HS-27A (cell line): ENCODE results near the gene RTP3.

Experiments used
- DNase-seq: peaks from one replicate; pipeline ENCODE4 v3.0.0-alpha.2; 2012; ENCODE audit warnings: low read depth, missing footprints

RTP3 gene

DNA sequence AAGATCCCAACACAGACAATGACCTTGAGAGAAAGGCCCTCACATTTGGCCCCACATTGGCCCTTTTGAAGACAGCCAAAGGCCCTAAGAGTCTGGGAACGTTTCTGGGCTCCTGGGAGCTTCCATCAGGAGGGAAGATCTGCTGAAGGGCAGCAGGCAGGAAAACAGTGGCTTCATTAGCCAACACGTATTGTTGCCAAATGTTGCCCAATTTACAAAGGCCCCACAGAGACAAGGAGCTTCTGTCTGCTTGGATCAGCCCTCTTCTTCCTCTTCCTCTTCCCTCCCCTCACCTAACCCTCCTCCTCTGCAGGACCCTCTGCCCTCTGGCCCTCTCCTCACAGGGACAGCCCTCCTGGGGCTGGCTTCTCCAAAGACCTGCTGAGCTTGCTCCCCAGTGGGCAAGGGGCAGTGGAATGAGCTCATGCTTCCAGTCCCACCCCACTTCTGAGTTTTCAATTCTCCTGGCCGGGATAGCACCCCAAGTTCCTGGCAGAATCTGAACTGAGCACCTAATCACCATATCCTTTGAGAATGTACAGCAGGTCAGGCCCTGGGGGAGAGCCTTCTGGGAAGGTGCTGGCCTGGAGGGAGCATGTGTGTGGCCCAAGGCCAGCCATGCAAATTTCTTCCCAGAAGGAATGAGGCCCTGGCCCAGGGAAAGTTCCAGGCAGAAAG lies 28.0 kb upstream of the RTP3 start:
- no peak for DNase-seq

DNA sequence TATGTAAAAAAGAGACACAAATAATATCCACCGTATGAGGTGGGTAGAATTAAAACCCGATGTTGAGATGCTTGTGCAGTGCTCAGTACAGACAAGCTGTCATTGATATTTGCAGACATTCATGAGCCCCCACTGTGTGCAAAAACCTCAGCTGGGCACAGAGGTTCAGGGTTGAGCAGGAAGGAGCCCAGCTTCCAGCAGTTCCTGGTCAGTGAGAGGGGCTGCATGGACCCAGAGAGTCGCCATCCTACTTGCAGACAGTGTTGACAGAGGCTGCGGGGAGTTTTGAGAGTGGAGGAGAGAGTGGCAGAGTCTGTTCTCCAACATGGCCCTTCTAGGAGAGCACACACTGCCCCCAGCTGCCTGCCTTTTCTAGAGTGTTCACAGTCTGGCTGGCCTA lies 26.9 kb upstream of the RTP3 start:
- no peak for DNase-seq

DNA sequence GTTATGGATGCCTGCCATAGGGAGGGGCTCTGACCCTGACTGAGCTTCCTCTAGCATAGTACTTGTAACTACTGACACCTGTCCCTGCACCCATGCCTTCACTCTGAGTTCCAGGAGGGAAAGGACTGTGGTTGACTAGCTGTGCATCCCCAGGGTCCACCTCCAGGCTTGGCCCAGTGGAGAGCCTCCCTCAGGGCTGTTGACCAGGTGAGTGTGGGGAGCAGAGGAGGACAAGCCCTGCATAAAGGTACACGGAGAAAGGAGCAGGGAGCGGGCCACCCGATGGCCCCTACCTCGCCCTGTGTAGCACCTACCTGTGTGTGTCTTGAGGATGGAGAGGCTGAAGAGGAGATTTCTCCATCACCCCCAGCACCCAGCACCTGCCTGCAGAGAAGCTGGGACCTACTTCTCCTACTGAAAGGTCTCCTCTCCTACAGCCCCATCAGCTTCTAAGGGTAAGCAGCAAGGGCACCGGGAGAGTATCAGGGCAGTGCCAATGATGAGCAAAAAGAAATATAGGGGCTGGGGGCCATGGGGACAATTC lies 26.3 kb upstream of the RTP3 start:
- DNase-seq, result no peak

DNA sequence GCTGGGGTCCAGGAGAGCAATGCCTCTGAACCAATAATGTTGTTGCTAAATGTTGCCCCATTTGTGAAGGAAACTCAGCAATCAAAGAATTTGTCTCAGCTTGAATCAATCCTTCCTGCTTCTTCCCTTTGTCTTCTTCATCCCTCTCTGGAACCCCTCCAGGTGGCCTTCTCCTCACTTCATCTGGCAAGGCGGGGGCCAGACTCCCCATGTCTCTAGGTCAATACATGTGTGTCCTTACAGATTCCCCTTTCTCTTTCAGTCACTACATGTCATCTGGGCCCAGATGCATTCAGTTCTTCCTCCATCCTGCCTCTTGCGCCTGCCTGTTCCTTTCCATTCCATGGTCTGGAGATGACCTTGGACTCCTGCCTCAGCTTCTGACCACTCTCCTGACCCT lies 25.0 kb upstream of the RTP3 start:
- no peak for DNase-seq

DNA sequence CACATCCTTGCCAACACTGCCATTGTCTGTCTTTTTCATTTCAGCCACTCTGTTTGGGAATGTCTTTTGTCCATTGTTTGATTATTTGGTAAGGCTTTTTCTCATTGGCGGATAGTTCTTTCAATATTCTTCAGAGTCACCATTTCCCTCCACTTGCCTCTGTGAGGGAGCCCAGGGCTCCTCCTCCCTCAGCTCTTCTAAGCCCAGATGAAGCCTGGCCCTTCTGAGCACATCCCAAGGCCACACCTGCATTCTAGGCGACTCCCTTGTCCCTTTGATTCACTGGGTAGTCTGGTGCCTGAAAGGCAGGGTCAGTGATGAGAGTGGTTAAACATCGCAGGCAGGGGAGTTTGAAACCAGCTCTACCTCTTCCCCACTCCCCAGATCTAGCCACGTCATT lies 20.6 kb upstream of the RTP3 start:
- DNase-seq, result no peak

DNA sequence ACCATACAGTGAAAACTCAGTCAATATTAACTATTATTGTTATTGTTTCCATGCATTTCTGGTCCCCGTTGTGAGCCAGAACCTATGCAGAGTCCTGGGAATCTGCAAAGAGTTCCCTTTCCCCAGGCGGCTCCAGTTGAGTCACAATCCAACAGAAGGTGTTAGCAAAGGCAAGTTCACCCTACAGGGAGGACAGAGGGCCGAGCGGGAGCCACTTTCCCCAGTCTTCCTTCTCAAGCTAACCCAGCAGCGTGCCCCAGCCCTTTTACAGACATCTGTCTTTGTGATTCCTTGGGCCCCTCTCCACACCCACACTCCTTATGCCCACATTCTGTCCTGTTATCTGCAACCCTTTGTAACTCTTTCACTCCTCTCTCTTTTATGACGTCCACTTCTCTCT lies 20.0 kb upstream of the RTP3 start:
- no peak for DNase-seq

DNA sequence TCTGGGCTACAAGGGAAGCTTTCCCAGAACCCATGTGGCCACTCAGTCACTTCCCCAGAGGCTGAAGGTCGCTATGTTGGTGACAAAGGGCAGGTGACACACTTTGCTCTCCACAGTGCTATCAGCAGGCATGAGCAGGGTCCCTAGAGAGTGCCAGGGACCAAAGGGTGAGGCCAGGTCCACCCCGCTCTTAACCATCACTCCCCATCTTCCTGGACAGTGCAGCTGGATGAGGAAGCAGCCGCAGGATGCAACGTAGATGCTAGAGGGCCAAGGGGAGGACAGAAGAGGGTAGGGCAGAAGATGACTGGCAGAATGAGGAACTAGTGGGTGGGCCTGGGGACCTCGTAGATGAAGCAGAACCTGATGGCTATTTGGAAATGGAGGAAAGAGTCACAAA lies 19.4 kb upstream of the RTP3 start:
- DNase-seq, result no peak

DNA sequence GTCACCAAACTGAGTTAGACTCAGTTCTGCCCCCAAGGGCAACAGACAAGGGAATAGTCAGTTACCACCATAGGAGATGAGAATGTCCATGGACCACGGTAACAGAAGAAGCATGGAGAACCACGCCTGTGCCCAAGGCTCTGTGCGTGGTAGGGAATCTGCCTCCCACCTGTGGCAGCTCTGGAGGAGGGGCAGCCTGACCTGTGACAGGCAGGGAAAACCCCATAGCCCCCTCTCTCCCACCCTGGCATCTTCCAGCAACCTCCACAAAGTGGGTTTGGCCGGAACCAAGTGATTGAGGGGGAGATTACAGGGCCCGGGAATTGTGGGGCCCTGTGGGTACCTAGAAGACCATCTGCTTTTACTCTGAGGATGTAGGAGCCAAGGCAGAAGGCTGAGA lies 18.8 kb upstream of the RTP3 start:
- DNase-seq, result no peak

DNA sequence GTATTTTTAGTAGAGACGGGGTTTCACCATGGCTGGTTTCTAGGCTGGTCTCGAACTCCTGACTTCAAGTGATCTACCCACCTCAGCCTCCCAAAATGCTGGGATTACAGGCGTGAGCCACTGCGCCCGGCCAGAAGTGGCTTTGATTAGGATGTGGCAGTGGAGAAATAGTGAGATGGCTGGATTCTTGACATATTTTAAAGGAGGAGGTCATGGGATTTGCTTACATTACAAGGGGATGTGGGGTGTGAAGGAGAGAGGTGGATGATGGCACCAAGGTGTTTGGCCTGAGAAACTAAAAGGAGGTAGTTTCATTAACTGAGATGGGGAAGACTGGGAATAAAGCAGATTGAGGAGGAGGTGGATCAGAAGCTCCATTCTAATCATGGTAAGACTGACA lies 18.1 kb upstream of the RTP3 start:
- DNase-seq, result no peak

DNA sequence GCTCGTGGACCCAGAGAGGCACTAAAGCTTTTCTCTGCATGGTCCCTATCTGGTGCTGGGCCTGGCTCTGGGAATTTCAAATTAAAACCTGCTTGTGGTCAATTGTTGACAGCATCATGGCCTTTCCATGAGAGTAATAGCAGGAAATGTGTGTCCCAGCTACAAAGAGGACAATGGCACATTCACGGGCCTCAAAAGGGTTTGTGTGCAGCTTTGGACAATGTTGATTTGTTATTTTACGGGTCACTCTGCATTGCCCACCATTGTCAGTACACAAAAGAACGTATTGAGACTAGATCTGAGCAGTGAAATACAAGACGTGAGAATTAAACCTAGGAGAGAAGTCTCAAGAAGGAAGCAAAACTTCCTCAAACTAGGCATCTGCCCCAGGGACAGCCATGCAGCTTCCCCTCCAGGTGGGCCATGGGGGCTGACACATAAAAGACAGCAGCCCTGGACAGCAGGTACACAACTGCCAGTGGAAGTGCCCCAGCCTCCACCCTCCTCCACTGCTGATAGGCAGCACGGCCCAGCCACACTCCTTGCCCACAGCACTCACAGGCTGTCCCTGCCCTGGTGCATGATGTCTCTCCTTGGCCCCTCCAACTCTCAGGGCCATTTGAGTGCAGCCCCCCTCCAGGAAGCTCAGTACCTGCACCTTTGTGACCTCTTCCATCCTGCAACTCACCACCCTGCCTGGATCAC lies 17.1 kb upstream of the RTP3 start:
- no peak for DNase-seq

DNA sequence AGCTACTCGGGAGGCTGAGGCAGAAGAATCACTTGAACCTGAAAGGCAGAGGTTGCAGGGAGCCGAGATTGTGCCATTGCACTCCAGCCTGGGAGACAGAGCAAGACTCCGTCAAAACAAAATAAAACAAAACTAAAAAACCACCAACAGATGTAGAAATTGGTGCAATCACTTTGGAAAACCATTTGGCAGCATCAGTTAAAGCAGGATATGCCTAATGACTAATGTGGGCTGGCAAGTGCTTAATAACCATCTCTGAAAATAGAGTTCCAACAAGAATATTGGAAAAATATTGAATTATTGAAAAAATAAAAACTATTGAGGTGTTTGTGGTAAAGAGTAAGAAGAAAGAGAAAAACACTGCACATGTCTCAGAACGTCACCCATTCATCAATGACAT lies 16.1 kb upstream of the RTP3 start:
- DNase-seq, result no peak

DNA sequence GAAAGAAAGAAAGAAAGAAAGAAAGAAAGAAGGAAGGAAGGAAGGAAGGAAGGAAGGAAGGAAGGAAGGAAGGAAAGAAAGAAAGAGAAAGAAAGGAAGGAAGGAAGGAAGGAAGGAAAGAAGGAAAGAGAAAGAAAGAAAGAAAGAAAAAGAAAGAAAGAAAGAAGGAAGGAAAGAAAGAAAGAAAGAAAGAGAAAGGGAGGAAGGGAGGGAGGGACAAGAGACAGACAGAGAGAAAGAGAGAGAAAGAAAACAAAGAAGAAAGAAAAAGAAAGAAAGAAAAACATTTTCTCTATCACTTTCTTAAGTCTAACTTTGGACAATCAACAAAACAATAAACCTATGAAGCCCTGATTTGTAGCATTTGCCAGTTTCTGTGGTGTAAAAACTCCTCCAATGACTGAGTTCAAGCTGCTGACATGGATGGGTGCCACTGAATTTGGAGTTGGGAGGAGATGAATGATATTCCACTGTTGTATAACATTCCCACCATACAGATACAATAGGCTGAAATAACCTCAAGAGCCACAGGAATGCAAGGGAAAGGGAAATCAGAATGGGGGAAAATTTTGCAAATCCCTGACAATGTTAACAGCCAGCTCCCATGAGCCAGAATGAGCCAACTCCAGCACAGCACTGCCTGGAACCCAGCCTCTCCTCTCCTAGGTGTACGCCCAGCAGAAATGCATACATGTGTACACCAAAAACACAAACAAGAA lies 15.0 kb upstream of the RTP3 start:
- peak; percentile 81 for DNase-seq

DNA sequence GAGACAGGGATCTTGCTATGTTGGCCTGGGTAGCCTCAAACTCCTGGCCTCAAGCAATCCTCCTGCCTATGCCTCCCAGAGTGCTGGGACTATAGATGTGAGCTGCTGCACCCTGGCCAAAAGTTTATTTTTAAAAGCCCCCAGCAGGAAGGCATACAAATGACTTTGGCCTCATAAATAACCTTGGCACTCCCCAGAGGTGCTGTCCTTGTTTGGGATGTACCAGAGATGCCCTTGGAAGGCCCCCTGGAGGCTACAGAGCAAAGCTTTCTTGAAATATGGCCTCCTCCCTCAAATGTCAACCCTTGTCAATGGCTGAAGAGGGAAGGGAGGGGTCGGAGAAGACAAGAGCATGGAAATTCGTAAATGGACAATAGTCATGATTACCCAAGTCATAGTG lies 14.0 kb upstream of the RTP3 start:
- DNase-seq, result no peak

DNA sequence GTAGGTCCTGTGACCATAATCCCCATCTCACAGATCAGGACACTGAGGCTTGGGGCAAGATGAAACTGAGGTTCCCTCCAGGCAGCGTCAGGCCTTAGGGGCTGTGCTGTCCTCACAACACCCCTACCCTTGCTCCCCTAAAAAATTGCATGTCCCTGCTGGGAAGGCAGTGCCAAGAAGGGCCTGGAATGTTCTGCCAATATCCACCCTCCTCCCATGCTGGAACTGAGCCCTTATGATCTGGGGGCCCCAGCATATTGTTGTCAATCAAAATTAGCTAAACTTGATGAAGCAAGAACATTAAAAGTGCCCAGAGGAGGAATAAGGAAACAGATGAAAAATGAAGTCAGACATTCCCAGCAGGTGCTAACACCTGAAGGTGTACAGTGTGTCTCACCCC lies 13.4 kb upstream of the RTP3 start:
- no peak for DNase-seq

DNA sequence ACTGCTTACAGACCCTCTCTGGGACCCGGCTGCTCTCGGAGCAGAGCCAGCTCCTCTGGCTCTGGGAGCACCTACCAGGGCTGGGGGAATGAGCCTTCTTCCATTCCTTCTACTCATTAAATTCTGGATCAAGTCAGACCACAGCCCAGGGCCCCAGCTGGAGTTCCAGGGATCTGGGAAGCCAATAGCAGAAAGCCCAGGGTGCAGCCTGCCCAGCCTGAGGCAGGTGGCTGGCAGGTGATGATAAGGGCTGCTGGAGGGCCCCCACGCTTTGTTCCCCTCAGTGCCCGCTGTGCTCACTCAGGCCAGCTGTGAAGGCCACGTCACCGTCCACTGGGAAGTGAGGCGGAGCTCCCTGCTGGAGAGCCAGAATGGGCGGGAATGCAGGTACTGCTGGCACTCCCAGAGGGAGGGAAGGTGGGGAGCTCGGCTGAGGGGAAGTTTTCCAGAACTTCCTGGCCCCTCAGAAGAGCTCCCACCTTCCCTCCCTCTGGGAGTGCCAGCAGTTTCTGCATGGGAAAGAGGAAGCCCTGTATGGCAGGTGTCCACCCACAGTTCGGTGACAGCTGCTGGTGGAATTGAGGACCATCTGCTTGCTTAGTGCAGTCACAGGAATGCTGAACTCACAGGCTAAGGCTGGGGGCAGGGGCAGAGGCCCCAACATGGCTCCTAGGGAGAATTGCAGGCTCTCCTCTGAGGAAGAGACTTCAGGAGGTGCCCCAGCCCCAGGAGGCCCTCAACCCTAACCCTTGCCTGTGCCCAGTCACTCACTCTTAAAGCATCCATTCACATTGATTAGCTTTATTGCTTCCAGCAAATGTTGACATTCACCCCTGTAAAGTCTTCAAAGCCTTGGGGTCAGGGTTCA lies 12.6 kb upstream of the RTP3 start:
- DNase-seq, result no peak

DNA sequence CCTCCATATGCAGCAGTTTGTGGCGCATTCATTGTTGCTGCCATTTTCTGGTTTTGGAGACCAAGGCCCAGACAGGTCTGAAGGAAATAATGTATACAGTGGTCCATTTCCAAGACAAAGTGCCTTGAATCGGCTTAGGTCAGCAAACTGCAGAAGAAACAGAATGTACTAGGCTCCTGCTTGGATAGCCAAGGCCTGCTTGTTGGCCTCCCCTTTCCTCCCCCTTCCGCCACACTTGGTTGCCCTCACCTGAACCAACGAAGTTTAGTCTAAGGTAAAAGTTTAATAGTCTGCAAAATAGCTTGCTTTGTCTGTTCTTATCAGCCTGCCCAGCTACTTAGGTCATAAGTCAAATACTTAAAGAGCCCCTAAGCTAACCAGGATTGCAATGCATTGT lies 12.0 kb upstream of the RTP3 start:
- DNase-seq, result no peak

DNA sequence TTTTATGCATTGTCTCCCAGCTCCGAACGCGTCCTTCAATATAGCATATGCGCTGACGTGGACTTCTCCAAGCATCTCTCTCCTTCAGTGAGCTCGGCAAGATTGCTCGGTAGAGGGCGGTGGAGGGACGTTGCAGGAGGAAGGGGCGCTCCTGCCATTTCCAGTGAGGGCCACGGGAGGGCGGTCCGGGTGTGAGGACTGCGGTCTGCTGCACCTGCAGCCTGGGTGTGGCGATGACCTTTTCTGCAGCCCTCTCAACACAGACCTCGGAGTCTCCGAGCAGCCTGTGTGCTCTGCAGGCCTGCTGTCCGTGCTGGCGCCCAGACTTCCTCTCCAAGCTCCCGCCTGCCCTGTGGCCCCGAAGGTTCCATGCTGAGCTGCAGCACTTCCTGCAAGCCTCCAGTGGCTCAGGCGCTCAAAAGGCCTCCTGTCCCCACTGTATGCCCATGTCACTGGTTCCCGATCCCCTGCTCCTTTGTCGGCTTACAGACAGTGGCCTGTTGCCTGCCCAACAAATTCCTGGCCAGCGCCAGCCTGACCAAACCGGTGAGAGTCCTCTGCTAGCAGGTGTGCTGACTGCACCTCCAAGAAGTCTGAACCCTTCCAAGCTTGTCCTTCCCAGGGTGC lies 8.9 kb upstream of the RTP3 start:
- DNase-seq, result no peak

DNA sequence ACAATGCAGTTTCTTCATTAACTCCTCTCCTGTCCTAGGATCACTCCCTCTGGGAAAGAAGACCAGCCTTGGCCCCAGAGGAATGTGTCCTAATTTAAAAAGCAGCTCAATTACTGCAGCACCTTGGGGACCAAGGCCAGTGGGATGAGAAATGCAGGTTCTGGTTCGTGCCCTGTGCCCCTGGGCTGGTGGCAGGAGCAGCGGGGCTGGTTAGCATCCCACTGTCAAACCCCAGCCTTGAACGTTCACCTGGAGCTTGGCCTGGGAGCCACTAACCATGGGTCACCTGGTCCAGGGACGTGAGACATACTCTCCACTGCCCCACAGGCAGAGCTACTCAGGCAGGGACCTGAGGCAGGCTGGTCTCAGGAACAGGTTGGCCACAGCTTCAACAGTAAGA lies 8.4 kb upstream of the RTP3 start:
- DNase-seq, result no peak

DNA sequence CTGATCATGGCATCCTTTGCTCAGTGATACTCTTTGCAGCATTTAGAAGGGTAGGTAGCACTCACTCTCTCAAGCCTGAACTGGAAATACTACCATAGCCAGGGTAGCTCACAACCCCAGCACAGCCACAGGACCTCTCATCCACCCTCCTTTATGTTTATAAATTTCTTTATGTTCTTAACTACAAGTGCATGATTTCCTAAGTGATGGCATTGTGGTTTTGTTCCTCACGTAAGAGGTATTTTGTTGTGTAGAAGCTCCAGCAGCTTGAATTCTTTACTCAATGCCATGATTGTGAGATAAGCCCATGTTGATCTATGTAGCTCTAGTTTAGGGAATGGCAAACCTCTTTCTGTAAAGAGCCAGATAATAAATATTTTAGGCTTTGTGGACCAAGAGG lies 7.9 kb upstream of the RTP3 start:
- no peak for DNase-seq

DNA sequence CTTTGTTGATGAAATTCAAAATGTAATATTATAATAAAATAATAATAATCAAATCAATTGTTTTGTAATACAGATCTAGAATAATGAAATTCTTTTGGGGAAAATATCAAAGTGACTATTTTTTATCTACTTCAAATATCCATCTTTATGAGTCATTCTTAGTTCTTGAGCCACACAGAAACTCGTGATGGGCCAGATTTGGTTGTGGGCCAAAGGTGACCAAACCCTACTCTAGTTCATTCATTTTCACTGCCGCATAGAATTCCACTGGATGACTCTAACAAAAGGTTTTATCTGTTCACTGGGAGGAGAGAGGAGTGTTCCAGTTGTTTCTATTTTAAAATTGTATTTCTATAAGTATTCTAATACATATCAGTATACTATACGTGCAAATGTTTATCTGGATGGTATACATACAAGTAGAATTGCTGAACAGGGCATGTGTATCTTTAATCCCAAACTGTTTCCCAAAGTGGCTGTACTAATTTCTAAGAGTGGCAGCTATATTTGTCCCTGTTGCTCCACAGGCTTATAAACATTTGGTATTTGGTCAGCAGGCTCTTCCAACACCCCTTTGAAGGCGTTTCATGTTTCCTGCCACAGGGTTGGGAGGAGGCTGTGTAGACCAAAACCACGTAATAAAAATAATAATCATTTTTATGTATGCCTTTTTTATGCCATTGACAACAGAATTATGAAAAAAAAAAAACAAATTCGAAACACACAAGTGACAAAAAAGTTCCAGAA lies 7.3 kb upstream of the RTP3 start:
- DNase-seq, result no peak
